HG03460 (cell line): Measurements from ENCODE around the gene KCNJ16.

Experiments
- ATAC-seq: cut with Tn5 transposase; IDR thresholded peaks from one replicate; pipeline ENCODE4 v1.9.1; 2021; ENCODE audit not compliant: unreplicated experiment

KCNJ16 gene

DNA sequence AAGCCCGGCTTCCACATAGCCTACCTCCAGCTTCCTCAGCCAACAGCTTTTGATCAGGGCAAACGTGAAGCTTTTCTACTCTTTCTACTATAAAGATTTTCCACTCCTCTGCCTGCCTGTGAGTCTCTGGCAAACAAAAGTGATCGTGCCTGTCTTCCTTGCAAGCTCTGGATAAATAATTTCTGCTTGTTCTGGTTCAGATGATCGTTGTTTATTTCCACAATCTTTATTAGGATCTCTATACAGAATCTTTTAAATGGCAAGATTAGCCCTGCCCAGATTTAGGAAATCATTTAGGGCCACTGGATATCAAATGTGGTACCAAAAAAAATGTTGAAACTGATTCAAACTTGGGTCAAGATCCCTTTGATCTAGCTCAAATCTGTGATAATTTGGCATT is 20.4 kb downstream of the KCNJ16 start:
- ATAC-seq = no peak

DNA sequence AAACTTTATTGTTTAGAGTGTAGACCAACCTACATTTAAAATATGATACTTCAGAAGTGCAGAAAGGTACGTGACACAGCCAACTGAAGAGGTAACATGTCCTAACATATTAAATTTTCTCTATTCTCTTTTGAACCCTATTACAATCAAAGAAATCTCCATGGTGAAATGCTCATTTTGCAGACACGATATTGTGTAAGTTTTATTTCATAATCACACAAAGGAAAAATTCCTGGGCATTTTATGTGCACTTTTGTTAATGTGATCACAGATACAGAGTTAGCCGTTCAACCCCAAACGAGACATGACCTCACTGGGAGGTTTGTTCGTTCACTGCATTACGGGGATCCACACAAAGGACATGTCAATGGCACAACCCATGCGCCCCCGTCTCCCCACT is 21.8 kb downstream of the KCNJ16 start:
- no peak for ATAC-seq

DNA sequence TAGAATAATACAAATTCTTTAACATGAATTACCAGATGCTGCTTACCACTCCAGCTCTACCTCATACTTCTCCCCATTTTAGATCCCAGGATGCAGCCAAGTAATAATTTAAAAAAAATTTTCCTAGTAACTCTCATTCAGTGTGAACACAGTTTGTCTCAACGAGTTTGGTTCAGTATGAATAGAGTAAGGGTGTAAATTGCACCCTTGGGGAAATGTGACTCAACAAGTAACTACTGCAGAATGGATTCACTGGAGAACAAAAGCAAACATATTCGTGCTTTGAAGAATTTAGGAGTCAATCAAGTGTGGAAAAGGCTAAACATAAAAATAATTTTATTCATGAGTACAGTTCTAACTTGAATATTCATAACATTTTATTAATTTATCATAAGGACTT is 23.0 kb downstream of the KCNJ16 start:
- no peak for ATAC-seq

DNA sequence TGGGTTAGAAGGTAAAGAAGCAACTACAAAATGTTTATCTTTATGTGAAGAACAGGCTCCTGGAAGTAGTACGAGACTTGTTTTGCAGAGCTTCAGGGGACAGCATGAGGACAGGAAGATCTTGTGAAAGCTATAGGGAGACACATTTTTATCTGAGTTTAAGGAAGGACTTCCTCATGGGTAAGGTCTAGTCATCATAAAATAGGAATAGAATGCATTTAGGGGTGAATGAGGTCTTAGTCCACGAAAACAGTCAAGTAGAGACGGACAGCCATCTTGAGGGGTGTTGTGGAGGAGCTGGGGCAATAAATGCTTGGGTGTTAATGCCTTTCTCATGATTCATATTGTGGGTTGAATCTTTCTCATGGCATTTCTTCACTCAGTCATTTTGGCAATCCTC is 24.3 kb downstream of the KCNJ16 start:
- ATAC-seq = no peak

DNA sequence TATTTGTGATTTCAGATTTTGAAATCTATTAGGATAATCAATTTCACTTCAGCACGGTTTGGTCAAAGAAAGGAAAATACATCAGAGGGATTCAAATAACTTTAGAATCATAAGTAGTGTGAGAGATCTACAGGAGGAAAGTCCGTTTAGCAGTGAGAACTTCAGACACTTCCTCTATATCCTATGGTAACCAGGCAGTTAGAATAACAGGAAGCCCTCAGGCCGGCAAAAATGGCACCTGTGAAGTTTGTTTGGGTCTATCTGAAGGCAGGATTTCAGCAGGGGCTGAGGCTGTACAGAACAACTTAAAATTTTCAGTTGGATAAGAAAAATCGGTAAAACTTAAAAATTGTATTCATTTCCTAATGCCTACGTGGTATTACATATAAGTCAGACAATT is 24.9 kb downstream of the KCNJ16 start:
- ATAC-seq = no peak

DNA sequence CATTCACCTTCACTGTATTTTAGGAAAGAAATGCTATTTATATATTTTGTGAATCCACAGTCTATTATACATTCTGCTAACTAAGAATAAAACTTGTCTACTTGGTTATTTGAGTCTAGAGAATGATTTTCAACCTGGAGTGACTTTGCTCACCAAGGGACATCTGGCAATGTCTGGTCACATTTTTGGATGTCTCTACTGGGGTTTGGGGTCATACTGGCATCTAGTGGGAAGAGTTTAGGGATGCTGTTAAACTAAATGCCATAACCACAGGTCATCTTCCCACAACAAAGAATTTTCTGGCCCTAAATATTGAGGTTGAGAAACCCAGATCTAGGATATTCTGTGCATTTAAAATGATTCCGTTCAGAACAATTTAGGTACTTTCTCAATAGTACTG is 26.0 kb downstream of the KCNJ16 start:
- ATAC-seq = no peak

DNA sequence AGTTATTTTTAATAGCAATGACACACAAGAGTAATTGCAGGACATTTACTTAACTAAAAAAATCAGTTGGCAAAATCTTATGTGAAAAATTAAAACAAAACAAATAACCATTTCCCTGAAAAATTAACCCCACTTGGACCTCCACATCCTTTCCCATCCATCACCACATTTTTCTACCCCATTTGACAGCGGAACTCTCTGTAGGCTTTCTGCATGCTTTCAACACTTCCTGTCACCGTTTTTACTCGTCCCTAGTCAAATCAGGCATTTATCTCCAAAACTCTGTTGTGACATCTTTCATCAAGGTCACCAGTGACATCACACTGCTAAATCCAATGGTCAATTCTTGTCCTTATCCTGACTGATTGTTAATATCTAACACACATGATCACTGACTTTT is 27.5 kb downstream of the KCNJ16 start:
- ATAC-seq = no peak

DNA sequence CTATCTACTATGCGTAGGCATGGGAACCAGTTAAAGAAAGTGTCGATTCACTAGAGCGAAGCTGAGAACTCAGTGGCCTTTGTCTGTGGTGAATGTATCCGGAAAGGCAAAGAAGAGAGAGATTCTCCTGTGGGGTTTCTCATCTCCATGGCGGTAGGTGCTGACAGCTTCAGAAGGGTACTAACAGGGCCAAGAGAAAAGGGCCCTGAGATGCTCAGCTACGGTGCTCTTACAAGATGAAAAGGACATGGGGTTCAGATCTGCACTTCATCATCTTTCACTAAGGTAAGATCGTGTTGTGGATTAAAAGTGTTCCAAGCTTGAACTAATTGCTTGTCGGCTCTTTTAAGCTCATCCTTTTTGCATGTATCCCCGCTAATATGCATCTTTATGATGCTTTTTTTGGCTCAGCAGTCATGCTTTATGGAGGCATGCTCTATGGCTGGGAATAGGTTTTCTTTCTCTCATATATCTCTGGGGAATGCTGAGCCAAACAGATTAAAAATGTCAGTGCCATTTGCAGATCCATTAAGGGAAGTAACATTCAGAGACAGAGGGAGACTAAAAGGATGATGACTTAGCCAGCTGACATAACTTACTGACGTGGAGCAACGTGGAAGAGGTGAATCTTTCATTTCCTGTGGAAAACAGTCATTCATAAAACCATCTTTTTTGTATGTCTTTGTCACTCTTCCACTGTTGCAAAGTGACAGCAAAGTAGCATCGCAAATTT is 29.9 kb downstream of the KCNJ16 start:
- ATAC-seq = no peak

DNA sequence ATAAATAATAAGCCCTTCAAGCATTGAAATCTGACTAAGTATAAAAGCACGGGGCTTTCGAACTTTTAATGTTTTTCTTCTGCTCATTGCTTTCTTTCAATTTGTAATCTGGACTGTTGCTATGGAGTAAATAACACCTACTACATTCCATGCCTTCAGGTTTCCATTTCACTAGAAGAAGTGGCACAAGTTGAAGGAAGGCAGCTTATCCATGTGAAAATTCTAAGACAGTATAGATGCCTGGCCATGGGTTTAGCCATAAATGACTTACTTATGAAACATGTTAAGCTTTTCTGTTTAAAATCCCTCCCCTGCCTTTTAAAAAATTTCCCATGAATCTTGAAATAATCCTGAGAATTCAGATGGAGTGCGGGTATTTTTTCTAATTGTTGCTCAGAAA is 30.6 kb downstream of the KCNJ16 start:
- ATAC-seq = no peak

DNA sequence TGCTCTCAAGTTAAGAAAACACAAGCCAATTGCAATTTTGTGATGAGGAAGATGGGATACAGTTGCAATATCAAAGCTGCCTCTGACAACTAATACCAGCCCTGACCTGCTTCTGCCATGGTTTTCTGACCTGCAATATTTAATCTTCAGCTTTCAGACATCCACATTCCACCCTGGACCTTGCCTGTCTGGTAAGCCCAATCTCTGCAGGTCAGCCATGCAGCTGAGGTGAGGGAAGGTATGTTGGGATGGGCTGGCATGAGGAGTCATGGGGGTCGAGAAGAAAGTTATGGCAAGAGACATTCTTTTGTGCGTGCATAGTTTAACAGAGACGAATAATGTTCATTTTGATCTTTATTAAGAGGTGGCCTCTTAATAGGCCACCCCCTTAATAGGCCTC is 31.5 kb downstream of the KCNJ16 start:
- ATAC-seq = no peak

DNA sequence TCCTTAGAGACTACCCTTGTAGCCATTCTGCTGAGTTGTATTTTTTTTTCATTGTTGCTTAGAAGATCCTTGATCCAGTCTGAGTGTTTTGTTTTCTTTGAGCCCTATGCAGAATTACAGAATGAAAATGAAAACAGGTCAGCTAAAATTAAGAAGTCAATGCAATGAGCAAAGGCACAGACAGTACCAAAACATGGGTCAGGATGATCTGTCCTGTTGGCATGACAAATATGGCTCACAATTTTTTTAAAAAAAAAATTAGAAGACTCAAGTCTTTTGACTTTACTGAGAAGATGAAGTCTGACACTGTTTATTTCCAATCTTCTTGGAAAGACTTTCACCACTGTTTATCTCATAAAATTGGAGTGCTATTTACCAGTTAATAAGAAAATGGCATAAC is 32.4 kb downstream of the KCNJ16 start:
- ATAC-seq = no peak

DNA sequence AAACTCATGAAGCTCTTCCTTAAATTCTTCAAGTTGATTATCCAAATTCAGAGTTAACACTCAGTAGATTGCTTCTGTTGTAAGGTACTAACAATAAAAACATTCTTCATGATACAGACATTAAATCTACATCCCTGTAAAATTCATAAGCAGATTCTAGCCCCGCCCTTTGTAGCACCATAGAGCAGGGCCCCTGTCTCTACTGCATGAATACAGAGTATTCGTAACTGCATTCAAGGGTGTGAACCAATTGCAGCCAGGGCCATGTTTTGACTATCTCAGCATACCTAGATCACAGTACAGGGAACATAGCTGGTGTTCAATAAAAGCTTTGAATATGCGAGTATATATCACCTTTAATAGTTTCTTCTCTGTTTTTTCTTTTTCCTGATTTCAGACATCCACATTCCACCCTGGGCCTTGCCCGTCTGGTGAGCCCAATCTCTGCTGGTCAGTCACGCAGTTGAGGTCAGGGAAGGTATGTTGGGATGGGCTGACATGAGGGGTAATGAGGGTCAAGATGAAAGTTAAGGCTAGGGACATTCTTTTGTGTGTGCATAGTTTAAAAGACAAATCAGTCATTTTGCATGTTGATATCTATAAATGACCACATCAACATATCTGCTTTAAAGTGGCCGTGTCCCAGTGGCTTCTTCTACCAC is 33.0 kb downstream of the KCNJ16 start:
- no peak for ATAC-seq

DNA sequence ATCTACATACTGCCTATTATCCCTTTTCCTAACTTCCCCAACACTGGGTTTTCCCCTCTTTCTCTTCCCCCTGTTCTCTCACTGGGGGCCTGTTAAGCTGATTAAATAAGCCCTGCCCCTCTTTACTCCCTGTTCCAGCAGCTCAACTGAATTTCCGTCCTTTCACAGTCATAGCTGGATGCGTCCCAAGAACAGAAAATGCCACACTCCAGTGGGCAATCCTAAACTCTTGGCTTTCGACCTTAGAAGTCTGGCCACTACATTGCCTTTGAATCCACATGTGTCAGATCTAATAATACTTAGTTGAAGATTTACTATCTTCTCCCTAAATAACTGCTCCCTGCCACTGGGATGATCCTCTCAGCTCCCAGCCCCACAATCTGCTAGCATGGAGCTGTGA is 34.5 kb downstream of the KCNJ16 start:
- no peak for ATAC-seq

DNA sequence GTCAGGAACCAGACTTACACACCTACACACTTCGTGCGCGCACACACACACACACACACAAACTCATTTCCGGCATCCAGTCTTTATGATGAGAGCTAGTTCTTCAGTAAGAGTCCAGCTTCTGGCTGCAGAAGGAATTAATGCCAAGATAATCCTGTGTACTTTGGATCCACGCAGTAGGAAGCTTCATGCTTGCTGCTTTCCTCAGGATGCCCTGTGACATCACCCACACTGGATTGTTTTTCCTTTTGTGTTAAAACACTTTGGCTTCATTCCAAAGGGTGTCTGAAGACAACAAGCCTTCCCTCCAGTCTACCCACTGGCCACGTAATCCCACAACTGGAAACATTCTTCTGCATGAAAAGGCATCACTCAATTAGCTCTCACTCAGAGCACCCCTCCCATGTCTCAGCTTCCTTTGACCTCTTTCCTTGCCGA is 35.4 kb downstream of the KCNJ16 start:
- no peak for ATAC-seq

DNA sequence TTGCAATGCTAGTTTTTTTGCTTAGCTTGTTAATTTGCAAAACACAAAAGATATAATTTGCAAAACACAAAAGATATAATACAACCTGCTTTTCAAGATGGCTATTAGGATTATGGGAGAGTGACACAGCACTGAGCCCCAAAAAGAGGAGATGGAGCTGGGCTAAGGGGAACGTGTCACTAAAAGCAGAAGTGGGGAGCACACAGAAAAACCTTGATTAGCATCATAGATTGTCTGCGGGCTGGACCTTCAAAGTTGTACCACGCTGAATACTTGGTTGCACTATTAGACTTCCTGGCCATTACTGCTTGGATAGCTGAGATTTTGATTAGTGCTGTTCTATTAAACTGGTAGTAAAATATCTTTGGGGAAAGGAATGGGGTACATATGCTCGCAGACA is 36.2 kb downstream of the KCNJ16 start:
- ATAC-seq = no peak

DNA sequence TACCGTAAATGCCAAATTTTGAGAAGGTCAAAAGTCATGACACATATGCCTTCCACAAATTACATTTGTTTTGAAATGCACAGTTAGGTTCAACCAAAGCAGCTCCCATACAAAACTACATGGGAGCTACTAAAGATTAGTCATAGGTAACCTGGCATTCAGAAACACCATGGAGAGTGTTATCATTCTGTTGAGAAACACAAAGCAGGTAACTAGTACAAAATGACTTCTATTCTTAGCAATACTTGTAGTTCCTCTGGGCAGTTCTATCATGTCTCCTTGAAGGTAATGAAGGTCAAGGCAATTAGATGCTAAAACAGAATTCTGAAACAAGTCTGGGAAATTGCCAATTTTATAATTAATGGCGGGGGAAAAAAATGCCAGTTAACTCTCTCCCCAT is 39.4 kb downstream of the KCNJ16 start:
- no peak for ATAC-seq

DNA sequence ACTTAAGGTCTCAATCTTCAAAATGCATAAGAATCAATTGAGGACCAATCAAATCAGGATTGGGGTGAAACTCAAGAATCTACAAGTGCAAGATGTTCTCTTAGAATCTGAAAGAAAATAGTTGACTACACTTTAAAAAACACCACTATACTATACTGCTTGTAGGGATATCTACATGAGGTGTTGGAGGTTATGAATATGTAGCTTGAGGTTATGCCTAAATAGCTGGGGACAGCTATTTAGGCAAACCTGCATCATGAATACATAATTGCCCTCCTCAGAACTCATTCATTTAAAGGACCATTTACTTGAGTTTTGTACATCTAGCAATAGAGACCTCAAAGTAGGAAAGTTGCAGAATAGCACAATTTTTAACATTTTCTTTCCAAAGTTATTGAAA is 40.1 kb downstream of the KCNJ16 start:
- no peak for ATAC-seq

DNA sequence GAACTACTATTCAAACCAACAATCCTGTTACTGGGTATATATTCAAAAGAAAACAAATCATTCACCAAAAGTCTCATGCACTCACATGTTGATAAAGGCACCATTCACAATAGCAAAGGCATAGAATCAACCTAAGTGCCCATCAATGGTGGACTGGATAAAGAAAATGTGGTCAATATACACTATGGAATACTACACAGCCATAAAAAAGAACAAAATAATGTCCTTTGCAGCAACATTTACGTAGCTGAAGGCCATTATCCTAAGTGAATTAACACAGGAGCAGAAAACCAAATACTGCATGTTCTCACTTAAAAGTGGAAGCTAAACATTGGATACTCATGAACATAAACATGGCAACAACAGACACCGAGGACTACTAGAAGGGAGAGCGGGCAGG is 41.9 kb downstream of the KCNJ16 start:
- no peak for ATAC-seq

DNA sequence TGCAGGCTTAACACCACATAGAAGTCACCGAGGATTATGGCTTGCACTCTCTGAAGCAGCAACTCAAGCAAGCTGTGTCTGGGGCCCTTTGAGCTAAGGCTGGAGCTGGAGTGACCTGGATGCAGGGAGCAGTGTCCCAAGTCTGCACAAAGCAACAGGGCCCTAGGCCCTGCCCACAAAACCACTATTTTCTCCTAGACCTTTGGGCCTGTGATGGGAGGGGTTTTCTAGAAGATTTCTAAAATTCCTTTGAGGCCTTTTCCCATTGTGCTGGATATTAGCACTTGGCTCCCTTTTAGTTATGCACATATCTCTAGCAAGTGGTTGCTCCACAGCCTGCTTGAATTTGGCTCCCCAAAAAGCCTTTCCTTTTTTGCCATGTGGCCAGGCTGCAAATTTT is 44.5 kb downstream of the KCNJ16 start:
- ATAC-seq = no peak

DNA sequence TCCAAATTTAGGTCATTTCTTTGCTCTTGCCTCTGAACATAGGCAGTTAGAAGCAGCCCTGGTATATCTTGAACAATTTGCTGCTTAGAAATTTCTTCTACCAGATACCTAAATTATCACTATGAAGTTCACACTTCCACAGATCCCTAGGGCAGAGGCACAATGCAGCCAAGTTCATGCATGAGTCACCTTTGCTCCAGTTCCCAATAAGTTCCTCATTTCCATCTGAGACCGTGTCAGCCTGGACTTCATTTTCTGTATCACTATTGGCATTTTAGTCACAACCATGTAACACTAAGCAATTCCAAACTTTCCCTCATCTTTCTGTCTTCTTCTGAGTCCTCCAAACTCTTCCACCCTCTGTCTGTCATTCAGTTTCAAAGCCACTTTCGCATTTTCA is 45.0 kb downstream of the KCNJ16 start:
- no peak for ATAC-seq

DNA sequence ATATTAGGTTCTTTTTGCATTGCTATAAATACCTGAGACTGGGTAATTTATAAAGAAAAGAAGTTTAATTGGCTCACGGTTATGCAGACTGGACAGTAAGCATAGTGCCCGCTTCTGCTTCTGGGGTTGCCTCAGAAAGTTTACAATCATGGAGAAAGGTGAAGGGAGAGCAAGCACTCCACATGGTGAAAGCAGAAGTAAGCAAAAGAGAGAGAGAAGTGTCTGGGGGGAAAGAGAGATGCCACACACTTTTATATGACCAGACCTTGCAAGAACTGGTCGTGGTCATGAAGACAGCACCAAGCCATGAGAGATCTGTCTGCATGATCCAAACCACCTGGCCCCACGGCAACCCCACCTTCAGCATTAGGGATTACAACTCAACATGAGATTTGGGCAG is 45.4 kb downstream of the KCNJ16 start:
- no peak for ATAC-seq

DNA sequence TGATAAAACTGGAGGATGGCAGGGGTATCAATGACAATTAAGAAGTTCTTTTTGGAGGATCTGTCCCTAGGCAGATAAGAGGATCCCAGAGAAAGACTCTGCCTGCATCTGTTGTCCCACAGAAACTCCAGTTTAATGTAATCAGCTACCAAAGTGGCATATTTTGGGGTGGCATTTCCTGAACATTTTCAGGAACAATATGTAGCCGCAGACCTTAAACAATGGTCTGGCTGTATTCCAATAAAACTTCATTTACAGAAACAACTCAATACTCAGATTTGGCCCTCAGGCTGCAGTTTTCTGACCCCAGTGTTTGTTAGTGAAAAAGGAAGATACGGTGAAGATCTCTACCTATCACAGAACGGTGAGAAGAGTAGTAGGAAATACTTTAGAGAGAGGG is 46.1 kb downstream of the KCNJ16 start:
- no peak for ATAC-seq

DNA sequence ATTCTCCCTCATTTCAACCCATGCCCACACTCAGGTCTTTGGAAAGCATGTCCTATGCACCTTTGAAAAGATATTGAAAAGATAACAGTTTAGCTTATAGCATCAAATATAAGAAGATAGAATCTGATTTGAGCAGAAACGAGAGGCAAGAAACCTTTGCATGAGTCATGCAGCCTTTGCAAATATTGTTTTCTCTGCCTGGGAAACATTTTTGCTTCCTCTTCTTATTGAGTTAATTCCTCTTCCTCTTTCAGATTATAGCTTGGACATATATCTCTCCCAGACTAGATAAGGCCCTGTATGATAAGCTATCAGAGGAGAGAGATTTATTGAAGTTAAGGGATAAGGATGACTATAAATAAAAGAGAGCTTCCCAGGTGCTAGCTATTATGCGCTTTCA is 48.2 kb downstream of the KCNJ16 start:
- no peak for ATAC-seq
